GM23338 (cell line): ENCODE measurements around the gene DPYD.

ENCODE experiments used
- CREB1 ChIP-seq: fragments of 250-450 bp; sonication (Bioruptor Pico); IDR thresholded peaks from 2 replicates; pipeline ENCODE4 v1.5.0; 2020; ENCODE audit warnings: low read depth, mild to moderate bottlenecking, moderate library complexity
- EZH2 ChIP-seq: fragments of 200-600 bp; sonication (generic); IDR thresholded peaks from one replicate; pipeline ENCODE4 v1.8.0; 2017; ENCODE audit warnings: antibody characterized with exemption, mild to moderate bottlenecking, low read depth; ENCODE audit not compliant: unreplicated experiment
- EZH2phosphoT487 ChIP-seq: fragments of 200-600 bp; sonication (generic); IDR thresholded peaks from one replicate; pipeline ENCODE4 v1.8.1; 2018; ENCODE audit warnings: antibody characterized with exemption; ENCODE audit not compliant: unreplicated experiment
- JUNB ChIP-seq: IDR thresholded peaks from one replicate; pipeline ENCODE4 v1.6.1; 2016; ENCODE audit warnings: antibody characterized with exemption; ENCODE audit not compliant: unreplicated experiment
- POLR2AphosphoS5 ChIP-seq: IDR thresholded peaks from 2 replicates; pipeline ENCODE4 v1.6.1; 2016; ENCODE audit warnings: antibody characterized with exemption, low read depth
- STAT1 ChIP-seq: IDR thresholded peaks from one replicate; pipeline ENCODE4 v1.6.1; 2016; ENCODE audit warnings: antibody characterized with exemption; ENCODE audit not compliant: unreplicated experiment
- ZNF114 ChIP-seq: fragments of 250-450 bp; sonication (Bioruptor Pico); IDR thresholded peaks from 2 replicates; pipeline ENCODE4 v1.5.0; 2020; ENCODE audit warnings: mild to moderate bottlenecking, moderate library complexity
- TF ChIP-seq, protein P1 (sequence below), 2 experiments: fragments of 200-600 bp in 1 of 2; sonication (generic) in 1 of 2; conservative IDR thresholded peaks; 2 replicates each; pipeline versions ENCODE4 v1.5.1 to v1.6.1; 2016 to 2017; ENCODE audit warnings: antibody characterized with exemption in 2 of 2, low read depth in 2 of 2, mild to moderate bottlenecking in 2 of 2, moderate library complexity in 1 of 2
- TF ChIP-seq, protein P2 (sequence below): IDR thresholded peaks from one replicate; pipeline ENCODE4 v1.6.1; 2018; ENCODE audit warnings: antibody characterized with exemption; ENCODE audit not compliant: unreplicated experiment
- TF ChIP-seq, protein P3 (sequence below): IDR thresholded peaks from 2 replicates; pipeline ENCODE4 v1.6.1; 2016; ENCODE audit warnings: antibody characterized with exemption

DNA sequence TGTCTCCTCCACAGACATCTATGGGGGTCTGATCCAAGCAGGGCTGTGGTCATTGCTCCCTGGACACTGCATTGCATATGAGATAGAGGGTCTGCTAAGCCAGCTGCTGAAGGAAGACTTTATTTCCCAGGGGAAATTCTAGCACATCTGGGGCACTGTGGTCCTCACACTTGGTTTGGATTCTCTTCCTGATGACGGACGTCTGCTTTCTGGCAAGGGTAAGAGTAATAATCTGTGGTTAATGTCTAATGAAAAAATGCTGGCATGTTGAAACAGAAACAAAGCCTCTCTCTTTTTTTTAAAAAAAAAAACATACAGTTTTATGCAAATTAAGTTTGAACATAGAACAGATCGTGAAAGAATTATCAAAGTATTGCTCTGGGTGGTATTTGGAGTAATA lies 553.9 kb downstream of the DPYD start:
- TF ChIP-seq, protein P1, sequence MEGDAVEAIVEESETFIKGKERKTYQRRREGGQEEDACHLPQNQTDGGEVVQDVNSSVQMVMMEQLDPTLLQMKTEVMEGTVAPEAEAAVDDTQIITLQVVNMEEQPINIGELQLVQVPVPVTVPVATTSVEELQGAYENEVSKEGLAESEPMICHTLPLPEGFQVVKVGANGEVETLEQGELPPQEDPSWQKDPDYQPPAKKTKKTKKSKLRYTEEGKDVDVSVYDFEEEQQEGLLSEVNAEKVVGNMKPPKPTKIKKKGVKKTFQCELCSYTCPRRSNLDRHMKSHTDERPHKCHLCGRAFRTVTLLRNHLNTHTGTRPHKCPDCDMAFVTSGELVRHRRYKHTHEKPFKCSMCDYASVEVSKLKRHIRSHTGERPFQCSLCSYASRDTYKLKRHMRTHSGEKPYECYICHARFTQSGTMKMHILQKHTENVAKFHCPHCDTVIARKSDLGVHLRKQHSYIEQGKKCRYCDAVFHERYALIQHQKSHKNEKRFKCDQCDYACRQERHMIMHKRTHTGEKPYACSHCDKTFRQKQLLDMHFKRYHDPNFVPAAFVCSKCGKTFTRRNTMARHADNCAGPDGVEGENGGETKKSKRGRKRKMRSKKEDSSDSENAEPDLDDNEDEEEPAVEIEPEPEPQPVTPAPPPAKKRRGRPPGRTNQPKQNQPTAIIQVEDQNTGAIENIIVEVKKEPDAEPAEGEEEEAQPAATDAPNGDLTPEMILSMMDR (conservative IDR thresholded peaks at IDR 0.05; ENCODE audit: low read depth in 2 of 2), result no peak
- TF ChIP-seq POLR2AphosphoS5 (no peak), EZH2phosphoT487 (no peak), CREB1 (no peak), JUNB (no peak), EZH2 (no peak), STAT1 (no peak), ZNF114 (CRISPR knock-in tag) (no peak)
- TF ChIP-seq, protein P2, sequence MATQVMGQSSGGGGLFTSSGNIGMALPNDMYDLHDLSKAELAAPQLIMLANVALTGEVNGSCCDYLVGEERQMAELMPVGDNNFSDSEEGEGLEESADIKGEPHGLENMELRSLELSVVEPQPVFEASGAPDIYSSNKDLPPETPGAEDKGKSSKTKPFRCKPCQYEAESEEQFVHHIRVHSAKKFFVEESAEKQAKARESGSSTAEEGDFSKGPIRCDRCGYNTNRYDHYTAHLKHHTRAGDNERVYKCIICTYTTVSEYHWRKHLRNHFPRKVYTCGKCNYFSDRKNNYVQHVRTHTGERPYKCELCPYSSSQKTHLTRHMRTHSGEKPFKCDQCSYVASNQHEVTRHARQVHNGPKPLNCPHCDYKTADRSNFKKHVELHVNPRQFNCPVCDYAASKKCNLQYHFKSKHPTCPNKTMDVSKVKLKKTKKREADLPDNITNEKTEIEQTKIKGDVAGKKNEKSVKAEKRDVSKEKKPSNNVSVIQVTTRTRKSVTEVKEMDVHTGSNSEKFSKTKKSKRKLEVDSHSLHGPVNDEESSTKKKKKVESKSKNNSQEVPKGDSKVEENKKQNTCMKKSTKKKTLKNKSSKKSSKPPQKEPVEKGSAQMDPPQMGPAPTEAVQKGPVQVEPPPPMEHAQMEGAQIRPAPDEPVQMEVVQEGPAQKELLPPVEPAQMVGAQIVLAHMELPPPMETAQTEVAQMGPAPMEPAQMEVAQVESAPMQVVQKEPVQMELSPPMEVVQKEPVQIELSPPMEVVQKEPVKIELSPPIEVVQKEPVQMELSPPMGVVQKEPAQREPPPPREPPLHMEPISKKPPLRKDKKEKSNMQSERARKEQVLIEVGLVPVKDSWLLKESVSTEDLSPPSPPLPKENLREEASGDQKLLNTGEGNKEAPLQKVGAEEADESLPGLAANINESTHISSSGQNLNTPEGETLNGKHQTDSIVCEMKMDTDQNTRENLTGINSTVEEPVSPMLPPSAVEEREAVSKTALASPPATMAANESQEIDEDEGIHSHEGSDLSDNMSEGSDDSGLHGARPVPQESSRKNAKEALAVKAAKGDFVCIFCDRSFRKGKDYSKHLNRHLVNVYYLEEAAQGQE, result no peak
- TF ChIP-seq, protein P3, sequence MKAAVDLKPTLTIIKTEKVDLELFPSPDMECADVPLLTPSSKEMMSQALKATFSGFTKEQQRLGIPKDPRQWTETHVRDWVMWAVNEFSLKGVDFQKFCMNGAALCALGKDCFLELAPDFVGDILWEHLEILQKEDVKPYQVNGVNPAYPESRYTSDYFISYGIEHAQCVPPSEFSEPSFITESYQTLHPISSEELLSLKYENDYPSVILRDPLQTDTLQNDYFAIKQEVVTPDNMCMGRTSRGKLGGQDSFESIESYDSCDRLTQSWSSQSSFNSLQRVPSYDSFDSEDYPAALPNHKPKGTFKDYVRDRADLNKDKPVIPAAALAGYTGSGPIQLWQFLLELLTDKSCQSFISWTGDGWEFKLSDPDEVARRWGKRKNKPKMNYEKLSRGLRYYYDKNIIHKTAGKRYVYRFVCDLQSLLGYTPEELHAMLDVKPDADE, result no peak
